Measurements from ENCODE around the gene OR6K6. TPM values are rescaled to one million over a fixed set of nuclear protein-coding genes. Genes with fewer than 3 reads are reported as not detected.

The OR6K6 gene
- polyA plus RNA-seq, 1 of the 3 experiments (the other 2 are of a cell fraction): not detected

GRCh38 chr1:158752155-158752712 is 2.3 kb upstream of the OR6K6 start (continued):
- no peak for TF ChIP-seq FOSL2 (IDR thresholded peaks at IDR 0.05; ENCODE audit: borderline replicate concordance, low read depth)
- no peak for TF ChIP-seq GABPA (IDR thresholded peaks at IDR 0.05; ENCODE audit: low read depth)
- no peak for TF ChIP-seq GATA2 (CRISPR knock-in tag; IDR thresholded peaks at IDR 0.05)
- TF ChIP-seq RFX5 (IDR thresholded peaks at IDR 0.05; ENCODE audit: low read length): no peak

GRCh38 chr1:158771950-158772866 is 17.7 kb downstream of the OR6K6 start, which contains the start of gene OR6N1:
Gene OR6N1, minus strand, starts transcription at chr1:158772195. Its CDS starts 5,513 bp downstream, at chr1:158766682.
- no peaks in the 10 kb centered on the region for H3K4me1 ChIP-seq (ENCODE audit: control insufficient read depth in 1 of 2, insufficient read depth in 2 of 2, low read depth in 1 of 2, low read length in 1 of 2)
- no peaks in the 10 kb centered on the region for H3K9me2 ChIP-seq
- ChIA-PET CTCF (no interaction called here), POLR2A (no interaction called here)
- no peaks in the 10 kb centered on the region for H3F3A ChIP-seq (replicated peaks; ENCODE audit: insufficient read depth)
- no peak for DNase-seq
- H2AFZ ChIP-seq (ENCODE audit: low read depth): no peak within 1 kb of the TSS
- H3K27me3 ChIP-seq (ENCODE audit: insufficient read depth): no peaks in the 10 kb centered on the region
- H3K27ac ChIP-seq (ENCODE audit: low read depth in 2 of 2, low read length in 1 of 2): no peak within 1 kb of the TSS
- no peak within 1 kb of the TSS for H3K4me2 ChIP-seq
- no peak within 1 kb of the TSS for H3K4me3 ChIP-seq (ENCODE audit: low read depth in 2 of 2, low read length in 1 of 2)
- 0% methylated on average over 6 of the region's 6 CpGs for WGBS (ENCODE audit: low lambda C conversion rate)
- no peak for TF ChIP-seq NFIC (IDR thresholded peaks at IDR 0.05; ENCODE audit: borderline replicate concordance)
- no peak for TF ChIP-seq TEAD4 (IDR thresholded peaks at IDR 0.05; ENCODE audit: borderline replicate concordance, insufficient read depth)
- no peak for TF ChIP-seq EZH2phosphoT487 (IDR thresholded peaks at IDR 0.05; ENCODE audit: borderline replicate concordance, low read depth)
- TF ChIP-seq CTCF (IDR thresholded peaks at IDR 0.05): no peak
- no peak for TF ChIP-seq POLR2AphosphoS5 (IDR thresholded peaks at IDR 0.05; ENCODE audit: low read depth, low read length)
- TF ChIP-seq GABPA (IDR thresholded peaks at IDR 0.05; ENCODE audit: low read depth): no peak
- no peak for TF ChIP-seq NRF1 (IDR thresholded peaks at IDR 0.05; ENCODE audit: low read depth, low read length)
- TF ChIP-seq ZBTB33 (IDR thresholded peaks at IDR 0.05; ENCODE audit: borderline replicate concordance, low read depth): no peak
- TF ChIP-seq USF2 (IDR thresholded peaks at IDR 0.05; ENCODE audit: borderline replicate concordance, low read depth, low read length): no peak
- TF ChIP-seq MAX (IDR thresholded peaks at IDR 0.05; ENCODE audit: low read depth): no peak
- TF ChIP-seq ELF1 (IDR thresholded peaks at IDR 0.05): no peak
- no peak for TF ChIP-seq TAF1 (IDR thresholded peaks at IDR 0.05; ENCODE audit: borderline replicate concordance, low read depth, low read length)
- no peak for TF ChIP-seq USF1 (IDR thresholded peaks at IDR 0.05; ENCODE audit: borderline replicate concordance, low read depth)
- no peak for TF ChIP-seq SIN3A (IDR thresholded peaks at IDR 0.05; ENCODE audit: borderline replicate concordance, low read depth, low read length)
- no peak for TF ChIP-seq GATA2 (CRISPR knock-in tag; IDR thresholded peaks at IDR 0.05)
- no peak for TF ChIP-seq PBX3 (IDR thresholded peaks at IDR 0.05)
- no peak for TF ChIP-seq FOXM1 (IDR thresholded peaks at IDR 0.05; ENCODE audit: low read depth)
- TF ChIP-seq IRF3 (IDR thresholded peaks at IDR 0.05; ENCODE audit: low read depth, low read length): no peak
- H3K9ac ChIP-seq: no peak within 1 kb of the TSS
- H4K20me1 ChIP-seq (ENCODE audit: insufficient read depth): no peaks in the 10 kb centered on the region
- H3K79me2 ChIP-seq (ENCODE audit: insufficient read depth): no peaks in the 10 kb centered on the region
- no peaks in the 10 kb centered on the region for H3K9me3 ChIP-seq
- no peaks in the 10 kb centered on the region for H3K36me3 ChIP-seq (replicated peaks in 1 of 2; ENCODE audit: control insufficient read depth in 1 of 2, insufficient read depth in 2 of 2, low read length in 1 of 2)

Data from SK-N-SH (cell line).